ENCODE measurements around the gene GGCX. TPM values are rescaled to one million over a fixed set of nuclear protein-coding genes. Genes with fewer than 3 reads are reported as not detected.

GGCX gene
- total and polyA plus RNA-seq, 2 of the 4 experiments (the other 2 are of a cell fraction): 35.0 to 39.4 TPM

DNA sequence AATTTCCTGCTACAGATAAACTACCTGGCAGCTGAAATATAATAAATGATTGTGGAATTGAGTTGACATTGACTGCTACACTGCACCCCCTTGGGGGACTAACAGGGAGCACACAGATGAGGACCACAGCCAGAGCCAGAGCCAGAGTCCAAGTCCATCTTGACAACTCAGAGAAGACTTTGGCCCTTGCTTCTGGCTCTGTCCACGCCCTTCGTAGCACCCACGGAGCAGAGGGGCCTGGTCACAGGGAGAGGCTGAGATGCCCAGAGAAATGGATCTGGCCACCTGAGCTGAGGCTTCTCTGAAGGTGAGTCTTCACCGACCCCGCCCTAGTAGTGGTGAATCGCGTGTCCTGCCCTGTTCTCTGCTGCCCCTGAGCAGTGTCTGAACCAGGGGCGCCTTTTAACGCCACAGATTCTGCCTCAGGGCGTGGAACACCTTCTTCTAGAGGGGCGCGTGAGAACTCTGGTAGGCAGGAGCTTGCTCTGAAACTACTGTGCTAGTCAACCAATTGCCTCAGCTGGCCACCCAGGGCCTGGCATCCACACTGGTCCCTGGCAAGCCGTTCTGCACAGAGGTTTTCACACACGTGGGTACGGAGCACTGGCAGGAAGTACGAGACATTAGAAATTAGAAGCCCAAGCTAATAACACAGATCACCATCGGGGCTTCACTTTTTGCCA is 58.0 kb downstream of the GGCX start:
- no peak overlapping the region for H3K4me3 ChIP-seq (ENCODE audit: insufficient read depth, low read depth, low read length)
- no peaks in the 10 kb centered on the region for H3K9me3 ChIP-seq (ENCODE audit: control insufficient read depth, insufficient read depth, low read length)
- H2BK15ac ChIP-seq (ENCODE audit: low read depth, low read length): peak overlapping the region; percentile 90; the same call in 2 of the 3 replicates
- dilution Hi-C loops (cut with HindIII; ENCODE audit: low sequenced_read_pairs, unreplicated experiment): no loop called here
- DNase-seq: no peak
- peak overlapping the region; percentile 98 for H3K4ac ChIP-seq (ENCODE audit: low read depth, low read length)
- intact Hi-C loops (cut with micrococcal nuclease): no loop called here
- H3K4me2 ChIP-seq (ENCODE audit: low read depth, low read length): no peak overlapping the region
- peaks cover 54% of the 10 kb centered on the region for H3K9me1 ChIP-seq (ENCODE audit: insufficient read depth, low read length)
- in situ Hi-C loops (cut with MboI; ENCODE audit: low sequenced_read_pairs): no loop called here
- H3K14ac ChIP-seq (replicated peaks; ENCODE audit: low read depth, low read length): peak overlapping the region; percentile 67; the same call in 1 of the 2 replicates
- H3K9ac ChIP-seq (ENCODE audit: low read depth, low read length): no peak overlapping the region
- peak overlapping the region; percentile 39 for H2BK5ac ChIP-seq (ENCODE audit: low read depth, low read length, poor library complexity, severe bottlenecking)
- POLR2A ChIA-PET (ENCODE audit: unreplicated experiment): interaction anchor here (1.2 kb wide), 1 partner anchor 36 kb away, joined by 4 read pairs; the partner anchor contains the start of gene MAT2A
- H4K8ac ChIP-seq (ENCODE audit: low read depth in 2 of 2, low read length in 2 of 2): peak overlapping the region in 1 of 2 experiments; percentile 79; a peak in 1 of 4 replicates
- no TSS peak for BruUV-seq (replicated peaks)
- no peak for ATAC-seq (ENCODE audit: low read depth)
- no peak overlapping the region for H3K56ac ChIP-seq (ENCODE audit: extremely low read depth, insufficient read depth, low read length)
- peak overlapping the region; percentile 72; the same call in 1 of the 2 replicates for H3K27ac ChIP-seq (ENCODE audit: insufficient read depth, low read length)
- H3K27me3 ChIP-seq (ENCODE audit: control insufficient read depth, insufficient read depth, low read length): no peaks in the 10 kb centered on the region
- peak overlapping the region; percentile 89; the same call in 1 of the 2 replicates for H2AK5ac ChIP-seq (ENCODE audit: low read depth, low read length)
- CTCF ChIA-PET: interaction anchor here (0.9 kb wide), 1 partner anchor 49 kb away, joined by 3 read pairs; no protein-coding TSS in a partner anchor
- peaks cover 32% of the 10 kb centered on the region for H3K4me1 ChIP-seq (ENCODE audit: control insufficient read depth, insufficient read depth, low read length)
- H2AFZ ChIP-seq (replicated peaks; ENCODE audit: low read length, poor library complexity): no peak overlapping the region
- peak overlapping the region; percentile 35 for H4K91ac ChIP-seq (ENCODE audit: insufficient read depth, low read depth, low read length)
- peak overlapping the region; percentile 69 for H2BK20ac ChIP-seq (ENCODE audit: low read depth, low read length)
- peak overlapping the region; percentile 2; the same call in 1 of the 2 replicates for H3K18ac ChIP-seq (ENCODE audit: low read depth, low read length)
- no peak overlapping the region for H4K5ac ChIP-seq (ENCODE audit: low read depth, low read length)
- H2AK9ac ChIP-seq (replicated peaks; ENCODE audit: low read depth, low read length, poor library complexity): peak overlapping the region; percentile 62
- H3K79me1 ChIP-seq (ENCODE audit: low read depth in 1 of 2, low read length in 2 of 2): peaks cover 0 to 24% of the 10 kb centered on the region in 2 experiments; a peak in 2 of 4 replicates
- H2BK120ac ChIP-seq (ENCODE audit: low read depth, low read length): peak overlapping the region; percentile 91
- no peaks in the 10 kb centered on the region for H4K20me1 ChIP-seq (ENCODE audit: insufficient read depth, low read length)
- 85% methylated on average over 14 of the region's 17 CpGs; no CpG with 5 or more reads in 1 of the 2 experiments for WGBS, 2 experiments (ENCODE audit: extremely low coverage in 2 of 2, insufficient read length in 1 of 2)
- no peaks in the 10 kb centered on the region for H3K36me3 ChIP-seq (ENCODE audit: control insufficient read depth, insufficient read depth, low read length)
- H3K23ac ChIP-seq (ENCODE audit: low read depth, low read length): no peak overlapping the region
- TF ChIP-seq MAFK (IDR thresholded peaks at IDR 0.05; ENCODE audit: low read depth, low read length): no peak
- TF ChIP-seq NFE2L2 (IDR thresholded peaks at IDR 0.05; ENCODE audit: low read depth, low read length): no peak
- TF ChIP-seq SMC3 (IDR thresholded peaks at IDR 0.05; ENCODE audit: low read depth, low read length): no peak
- no peak for TF ChIP-seq MAZ (IDR thresholded peaks at IDR 0.05; ENCODE audit: borderline replicate concordance, low read depth, low read length)
- TF ChIP-seq RFX5 (IDR thresholded peaks at IDR 0.05; ENCODE audit: low read depth, low read length): no peak
- no peak for TF ChIP-seq RCOR1 (IDR thresholded peaks at IDR 0.05; ENCODE audit: insufficient replicate concordance, low read length)
- TF ChIP-seq USF2 (IDR thresholded peaks at IDR 0.05; ENCODE audit: low read depth, low read length): no peak
- TF ChIP-seq, protein P1, sequence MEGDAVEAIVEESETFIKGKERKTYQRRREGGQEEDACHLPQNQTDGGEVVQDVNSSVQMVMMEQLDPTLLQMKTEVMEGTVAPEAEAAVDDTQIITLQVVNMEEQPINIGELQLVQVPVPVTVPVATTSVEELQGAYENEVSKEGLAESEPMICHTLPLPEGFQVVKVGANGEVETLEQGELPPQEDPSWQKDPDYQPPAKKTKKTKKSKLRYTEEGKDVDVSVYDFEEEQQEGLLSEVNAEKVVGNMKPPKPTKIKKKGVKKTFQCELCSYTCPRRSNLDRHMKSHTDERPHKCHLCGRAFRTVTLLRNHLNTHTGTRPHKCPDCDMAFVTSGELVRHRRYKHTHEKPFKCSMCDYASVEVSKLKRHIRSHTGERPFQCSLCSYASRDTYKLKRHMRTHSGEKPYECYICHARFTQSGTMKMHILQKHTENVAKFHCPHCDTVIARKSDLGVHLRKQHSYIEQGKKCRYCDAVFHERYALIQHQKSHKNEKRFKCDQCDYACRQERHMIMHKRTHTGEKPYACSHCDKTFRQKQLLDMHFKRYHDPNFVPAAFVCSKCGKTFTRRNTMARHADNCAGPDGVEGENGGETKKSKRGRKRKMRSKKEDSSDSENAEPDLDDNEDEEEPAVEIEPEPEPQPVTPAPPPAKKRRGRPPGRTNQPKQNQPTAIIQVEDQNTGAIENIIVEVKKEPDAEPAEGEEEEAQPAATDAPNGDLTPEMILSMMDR (conservative IDR thresholded peaks at IDR 0.05; ENCODE audit: low read depth, low read length): no peak
- TF ChIP-seq POLR2A (IDR thresholded peaks at IDR 0.05; ENCODE audit: low read depth, low read length): no peak
- no peak for TF ChIP-seq CHD1 (IDR thresholded peaks at IDR 0.05; ENCODE audit: low read depth, low read length)
- no peak for TF ChIP-seq RAD21 (IDR thresholded peaks at IDR 0.05; ENCODE audit: low read length)
- TF ChIP-seq MXI1 (IDR thresholded peaks at IDR 0.05; ENCODE audit: borderline replicate concordance, low read depth, low read length): no peak
- no peak for TF ChIP-seq ELK1 (IDR thresholded peaks at IDR 0.05; ENCODE audit: borderline replicate concordance, low read depth, low read length)
- TF ChIP-seq FOS (IDR thresholded peaks at IDR 0.05; ENCODE audit: low read depth, low read length): no peak

Measured in IMR-90 (cell line).